Heart left ventricle (tissue), 13 donors: ENCODE data around the gene PADI4.

Experiments
- POLR2A ChIP-seq, 2 donors: fragments of 450-650 bp; IDR thresholded peaks; one replicate each; pipeline ENCODE4 v1.6.1; 2017; ENCODE audit warnings: antibody characterized with exemption in 2 of 2, mild to moderate bottlenecking in 2 of 2, moderate library complexity in 2 of 2
- TF ChIP-seq, protein P1 (sequence below), 12 donors: fragments of 200-600 bp; sonication (generic) in 4 of 12; IDR thresholded peaks; one replicate each; pipeline versions ENCODE4 v1.5.0 to v1.8.0; 2018 to 2022; ENCODE audit warnings: antibody characterized with exemption in 12 of 12, mild to moderate bottlenecking in 5 of 12
- donor health status: ischemic (EF 13 %, LVEDD 7.1; RV severe dilation, severe dysfunction).
- donor health status: DM: no; HTN: yes; CAD: no.
- donor health status: DM: no; HTN: no; CAD: no.
- donor health status: ischemic (EF 25% LVEDD 6.9; RV normal size, moderate dysfunction).
- donor health status: ischemic (EF 25% LVEDD 5.7; RV mildly dilated, moderate dysfunction).
- donor health status: ischemic (EF 35%, LVEDD 5.7; RV mildly dilated, moderate dysfunction).
- donor health status: nonischemic (EF 11% LVEDD 7.7; RV severe dilation, severe dysfunction).
- donor health status: DM: yes; HTN: yes; CAD: no.
- donor health status: PGD.
- donor health status: ischemic (EF 29% LVEDD 5.4; RV normal size, mild dysfunction).
- donor health status: nonischemic (EF 23%, LVEDD 6.1; RV moderate dilation, normal function).

GRCh38 chr1:17351598-17352324, 43.8 kb downstream of the PADI4 start:
- TF ChIP-seq, protein P1, sequence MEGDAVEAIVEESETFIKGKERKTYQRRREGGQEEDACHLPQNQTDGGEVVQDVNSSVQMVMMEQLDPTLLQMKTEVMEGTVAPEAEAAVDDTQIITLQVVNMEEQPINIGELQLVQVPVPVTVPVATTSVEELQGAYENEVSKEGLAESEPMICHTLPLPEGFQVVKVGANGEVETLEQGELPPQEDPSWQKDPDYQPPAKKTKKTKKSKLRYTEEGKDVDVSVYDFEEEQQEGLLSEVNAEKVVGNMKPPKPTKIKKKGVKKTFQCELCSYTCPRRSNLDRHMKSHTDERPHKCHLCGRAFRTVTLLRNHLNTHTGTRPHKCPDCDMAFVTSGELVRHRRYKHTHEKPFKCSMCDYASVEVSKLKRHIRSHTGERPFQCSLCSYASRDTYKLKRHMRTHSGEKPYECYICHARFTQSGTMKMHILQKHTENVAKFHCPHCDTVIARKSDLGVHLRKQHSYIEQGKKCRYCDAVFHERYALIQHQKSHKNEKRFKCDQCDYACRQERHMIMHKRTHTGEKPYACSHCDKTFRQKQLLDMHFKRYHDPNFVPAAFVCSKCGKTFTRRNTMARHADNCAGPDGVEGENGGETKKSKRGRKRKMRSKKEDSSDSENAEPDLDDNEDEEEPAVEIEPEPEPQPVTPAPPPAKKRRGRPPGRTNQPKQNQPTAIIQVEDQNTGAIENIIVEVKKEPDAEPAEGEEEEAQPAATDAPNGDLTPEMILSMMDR (IDR thresholded peaks at IDR 0.05): no peak
- TF ChIP-seq POLR2A (IDR thresholded peaks at IDR 0.05): no peak
